ENCODE data around the gene RNF225.
"Not testable (repeated sequence)": the region's sequence is repeated elsewhere in the genome, so short reads cannot be mapped to it uniquely, and the experiment has no call there.

Gene RNF225

GRCh38 chr19:58362272-58362994 lies 33.0 kb upstream of the RNF225 start, which contains the start of gene ZNF497:
TSS of gene ZNF497 (minus strand) at chr19:58362751. CDS start at chr19:58357635, 5,116 bp downstream.
- DNase-seq, result peak; percentile 99

DNA sequence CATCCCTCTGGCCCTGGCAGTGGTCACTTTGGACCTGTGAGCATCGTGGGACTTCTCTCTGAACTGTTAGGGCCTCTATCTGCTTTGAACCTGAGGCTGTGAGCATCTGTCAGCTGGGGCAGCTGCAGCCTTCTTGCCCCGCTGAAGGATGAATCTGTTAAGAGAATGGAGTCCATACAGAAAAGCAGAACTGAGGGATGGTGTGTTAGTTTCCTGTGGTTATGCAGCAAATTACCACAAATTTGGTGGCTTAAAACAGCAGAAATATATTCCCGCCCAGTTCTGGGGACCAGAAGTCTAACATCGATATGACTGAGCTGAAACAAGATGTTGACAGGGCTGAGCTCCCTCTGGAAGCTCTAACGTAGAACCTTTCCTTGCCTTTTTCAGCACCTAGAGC lies 31.3 kb upstream of the RNF225 start:
- no peak for DNase-seq

- no peak for DNase-seq
Observed at GRCh38 chr19:58366585-58367430, 28.6 kb upstream of the RNF225 start.

DNA sequence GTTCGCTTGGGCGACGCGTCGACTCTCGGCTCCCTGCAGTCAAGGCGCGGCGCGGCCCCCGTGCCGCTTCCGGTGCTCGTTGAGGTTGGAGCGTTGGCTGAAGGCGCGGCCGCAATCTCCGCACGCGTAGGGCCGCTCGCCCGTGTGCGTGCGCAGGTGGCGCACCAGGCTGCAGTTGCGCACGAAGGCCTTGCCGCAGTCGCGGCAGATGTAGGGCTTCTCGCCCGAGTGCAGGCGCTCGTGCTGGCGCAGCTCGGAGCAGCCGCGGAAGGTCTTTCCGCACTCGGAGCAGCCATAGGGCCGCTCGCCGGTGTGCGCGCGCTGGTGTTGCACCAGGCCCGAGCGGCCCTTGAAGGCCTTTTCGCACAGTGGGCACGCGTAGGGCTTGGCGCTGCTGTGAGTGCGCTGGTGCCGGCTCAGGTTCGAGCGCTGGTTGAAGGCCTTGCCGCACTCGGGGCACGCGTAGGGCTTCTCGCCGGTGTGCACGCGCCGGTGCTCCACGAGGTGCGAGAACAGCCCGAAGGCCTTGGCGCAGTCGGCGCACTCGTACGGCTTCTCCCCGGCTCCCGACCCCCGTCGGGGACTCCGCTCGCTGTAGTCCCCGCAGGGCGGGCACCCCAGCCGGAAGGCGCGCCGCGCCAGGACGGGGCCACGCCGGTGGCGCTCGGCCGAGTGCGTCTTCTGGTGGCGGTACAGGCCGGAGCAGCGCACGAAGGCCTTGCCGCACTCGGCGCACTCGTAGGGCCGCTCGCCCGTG lies 27.6 kb upstream of the RNF225 start:
- no peak for DNase-seq

- no peak for DNase-seq
Observed at GRCh38 chr19:58368561-58369360, 26.7 kb upstream of the RNF225 start.

DNA sequence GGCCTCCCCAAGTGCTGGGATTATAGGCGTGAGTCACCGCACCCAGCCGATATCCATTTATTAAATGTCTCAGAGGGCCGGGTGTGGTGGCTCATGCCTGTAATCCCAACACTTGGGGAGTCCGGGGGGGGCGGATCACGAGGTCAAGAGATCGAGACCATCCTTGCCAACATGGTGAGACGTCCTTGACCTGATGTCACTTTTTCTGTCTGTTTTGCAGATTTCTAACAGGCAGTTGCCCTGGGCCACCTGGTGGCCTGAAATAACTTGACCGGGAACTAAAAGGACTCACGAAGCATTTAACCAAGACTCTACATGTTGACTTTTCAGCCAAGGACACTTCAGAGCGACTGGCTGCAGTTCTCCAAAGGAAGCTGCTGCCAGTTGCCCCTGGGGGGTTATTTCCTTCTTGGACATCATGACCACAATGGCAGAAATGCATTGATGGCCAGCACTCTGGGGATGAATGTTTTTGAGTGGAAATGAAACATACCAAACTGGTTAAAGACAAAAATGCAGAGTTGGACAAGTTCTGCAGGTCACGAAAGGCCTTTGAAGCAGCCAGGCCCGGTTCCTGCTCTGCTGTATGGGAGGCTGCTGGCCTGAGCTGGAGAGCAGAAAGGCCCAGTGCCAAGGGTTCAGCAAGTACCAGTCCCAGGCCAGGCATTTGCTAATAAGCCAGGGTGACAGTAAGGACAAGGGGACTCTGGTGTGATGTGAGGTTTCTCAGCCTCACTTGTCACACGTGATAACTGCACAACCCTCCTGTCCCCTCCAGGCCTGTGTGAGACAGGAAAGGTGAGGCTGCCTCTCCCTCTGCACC lies 22.9 kb upstream of the RNF225 start:
- DNase-seq, result no peak

- no peak for DNase-seq
Observed at GRCh38 chr19:58374200-58374599, 21.3 kb upstream of the RNF225 start.

DNA sequence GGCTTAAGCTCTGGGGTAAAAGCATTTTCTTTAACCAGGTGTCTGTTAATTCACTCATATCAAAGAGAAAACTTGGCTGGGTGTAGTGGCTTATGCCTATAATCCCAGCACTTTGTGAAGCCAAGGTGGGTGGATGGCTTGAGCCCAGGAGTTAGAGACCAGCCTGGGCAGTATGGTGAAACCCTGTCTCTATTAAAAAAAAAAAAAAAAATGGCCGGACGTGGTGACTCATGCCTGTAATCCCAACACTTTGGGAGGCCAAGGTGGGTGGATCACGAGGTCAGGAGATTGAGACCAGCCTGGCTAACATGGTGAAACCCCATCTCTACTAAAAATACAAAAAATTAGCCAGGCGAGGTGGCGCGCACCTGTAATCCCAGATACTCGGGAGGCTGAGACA lies 18.7 kb upstream of the RNF225 start:
- DNase-seq, result not testable (repeated sequence)

DNA sequence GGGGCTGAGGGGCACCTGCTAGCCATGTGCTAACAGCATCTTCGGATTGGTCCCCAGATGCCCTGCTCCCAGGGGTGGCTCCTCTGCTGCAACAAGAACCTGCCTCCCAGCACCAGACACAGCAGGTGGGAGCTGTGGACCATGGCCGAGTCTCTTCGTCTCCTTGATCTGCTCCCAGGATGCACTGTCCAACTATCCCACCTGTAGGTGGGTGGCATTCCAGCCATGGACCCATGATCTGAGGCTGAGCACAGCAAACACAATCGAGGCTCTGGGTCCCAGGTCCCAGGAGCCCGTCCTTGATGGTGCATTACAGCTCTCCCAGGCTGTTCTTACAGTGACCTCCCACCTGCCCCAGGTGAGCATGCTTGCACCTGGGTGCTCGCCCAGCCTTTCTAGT lies 16.2 kb upstream of the RNF225 start:
- no peak for DNase-seq

- DNase-seq, result no peak
Observed at GRCh38 chr19:58380037-58380661, 15.3 kb upstream of the RNF225 start.

DNA sequence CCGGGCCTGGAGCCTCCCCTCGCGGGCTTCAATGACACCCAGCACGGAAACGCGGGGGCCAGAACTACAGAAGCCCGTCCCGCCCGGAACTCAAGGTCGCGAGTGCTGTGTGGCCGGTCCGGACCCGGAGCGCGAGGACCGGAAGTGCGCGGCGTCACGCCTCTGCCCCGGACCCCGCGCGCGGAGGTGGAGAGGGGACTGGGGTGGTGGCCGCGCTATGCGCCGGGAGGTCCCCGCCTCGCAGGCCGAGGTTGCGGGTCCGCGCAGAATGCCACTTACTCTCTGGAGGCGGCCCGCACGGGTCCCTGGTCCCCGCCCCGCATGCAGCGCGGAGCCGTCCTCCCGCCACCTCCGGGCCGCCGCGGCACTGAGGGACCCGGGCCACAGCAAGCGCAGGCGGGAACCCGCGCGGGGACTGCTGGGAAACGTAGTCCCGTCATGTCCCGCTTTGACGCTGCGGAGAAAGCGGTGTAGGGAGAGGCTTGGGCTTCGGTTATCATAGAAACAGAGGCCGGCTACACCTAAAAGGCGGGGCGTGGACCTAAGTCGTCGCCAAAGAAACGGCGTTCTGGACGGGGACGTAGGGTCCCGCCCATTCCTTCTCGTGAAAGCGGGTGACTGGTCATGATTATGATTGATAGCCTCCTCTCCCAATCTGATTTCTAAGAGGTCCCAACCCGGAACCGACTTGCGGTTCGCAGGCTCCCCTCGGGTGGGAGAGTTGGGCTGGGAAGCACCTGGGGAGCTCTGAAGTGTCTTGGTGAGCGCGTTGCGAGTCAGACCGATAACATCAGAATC lies 14.6 kb upstream of the RNF225 start, which contains the start of gene ZNF837:
TSS of gene ZNF837 (minus strand) at position 369 of the 798 bp plus-strand sequence. CDS start 11,698 bp downstream, outside the sequence.
- peak; percentile 100 for DNase-seq

- DNase-seq, result peak; percentile 35
Observed at GRCh38 chr19:58381460-58382212, 13.8 kb upstream of the RNF225 start.

DNA sequence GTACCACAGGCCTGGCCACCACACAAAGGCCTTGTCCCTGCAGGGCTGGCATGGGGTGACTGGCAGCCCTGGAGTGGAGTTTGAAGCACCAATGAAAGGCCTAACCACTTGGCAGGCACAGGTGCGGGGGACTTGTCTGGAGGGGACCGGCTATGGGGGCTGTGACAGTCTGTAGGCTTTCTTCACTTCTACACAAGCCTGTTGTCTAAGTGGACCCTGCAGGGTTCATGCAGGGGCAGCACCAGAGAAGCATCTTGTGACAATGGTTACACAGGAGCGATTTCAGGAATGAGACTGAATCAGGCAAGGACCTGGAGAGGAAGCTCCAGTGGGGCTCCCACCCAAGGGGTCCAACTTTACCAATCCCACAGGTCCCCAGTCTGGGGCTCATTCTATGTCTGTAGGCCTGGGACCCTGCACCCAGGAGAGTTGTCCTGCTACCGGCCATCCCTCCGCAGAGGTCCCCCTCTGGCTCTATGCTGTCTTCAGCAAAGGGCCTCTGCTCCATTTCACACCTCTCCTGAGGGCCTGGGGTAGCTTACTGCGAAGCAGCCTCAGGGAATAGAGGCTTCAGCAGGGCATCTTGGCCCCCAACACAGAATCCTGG lies 12.4 kb upstream of the RNF225 start:
- DNase-seq, result peak; percentile 37

- DNase-seq, result no peak
Observed at GRCh38 chr19:58385313-58385890, 10.1 kb upstream of the RNF225 start.

GRCh38 chr19:58385891-58386575 lies 9.4 kb upstream of the RNF225 start:
- DNase-seq, result peak; percentile 53

- DNase-seq, result peak; percentile 98
Observed at GRCh38 chr19:58386576-58387337, 8.7 kb upstream of the RNF225 start, which contains the start of gene RPS5. TSS of gene RPS5 (plus strand) at chr19:58387269. CDS start at chr19:58388138, 869 bp downstream.
